ENCODE measurements around the gene GRIK3. TPM values are rescaled to one million over a fixed set of nuclear protein-coding genes. Genes with fewer than 3 reads are reported as not detected.

The GRIK3 gene
- total and polyA plus RNA-seq, 2 of the 8 experiments (the other 6 are each of a cell fraction or from before 2014, with no cell fraction given): 2.1 to 3.4 TPM

GRCh38 chr1:36796106-36796590 lies 238.2 kb downstream of the GRIK3 start:
- Histone ChIP-seq H2AFZ (ENCODE audit: low read length) (no peak overlapping the region), H2BK15ac (ENCODE audit: low read length) (no peak overlapping the region), H3K4me1 (replicated peaks in 1 of 4; ENCODE audit: control insufficient read depth in 3 of 4, insufficient read depth in 4 of 4, low read length in 3 of 4) (peaks cover 0 to 4% (median 0%) of the 10 kb centered on the region in 4 experiments; a peak in 4 of 7 replicates), H4K8ac (ENCODE audit: extremely low read depth, insufficient read depth, low read length) (no peak overlapping the region; the same call in 1 of the 2 replicates), H4K5ac (ENCODE audit: insufficient read length, low read depth, low read length) (no peak overlapping the region), H3K23me2 (ENCODE audit: low read depth, low read length) (peaks cover 4% of the 10 kb centered on the region; the same call in 1 of the 2 replicates), H3K56ac (replicated peaks; ENCODE audit: insufficient read length, low read depth, low read length) (no peak overlapping the region), H3K79me1 (ENCODE audit: low read depth, low read length) (no peaks in the 10 kb centered on the region), H3K36me3 (ENCODE audit: control insufficient read depth in 2 of 4, insufficient read depth in 4 of 4, low read length in 3 of 4) (no peaks in the 10 kb centered on the region), H3K4me2 (ENCODE audit: insufficient read depth in 1 of 2, low read depth in 2 of 2, low read length in 2 of 2) (no peak overlapping the region), H3K9ac (replicated peaks in 1 of 4; ENCODE audit: extremely low read depth in 1 of 4, low read depth in 3 of 4, low read length in 3 of 4) (no peak overlapping the region), H3K27ac (ENCODE audit: low read depth, low read length) (no peak overlapping the region), H2BK12ac (ENCODE audit: low read depth, low read length) (no peak overlapping the region), H4K91ac (replicated peaks; ENCODE audit: insufficient read length, low read length) (no peak overlapping the region), H3K4me3 (ENCODE audit: extremely low read depth in 1 of 4, insufficient read depth in 2 of 4, low read depth in 3 of 4, low read length in 4 of 4) (no peak overlapping the region), H2BK20ac (ENCODE audit: low read length) (no peak overlapping the region), H2BK120ac (replicated peaks; ENCODE audit: low read depth, low read length) (no peak overlapping the region), H2BK5ac (ENCODE audit: low read depth, low read length) (no peak overlapping the region), H2AK5ac (ENCODE audit: low read depth, low read length) (no peak overlapping the region), H3K4ac (replicated peaks; ENCODE audit: insufficient read length, low read depth, low read length) (no peak overlapping the region), H3K23ac (ENCODE audit: insufficient read length) (no peak overlapping the region), H3K79me2 (ENCODE audit: control insufficient read depth in 1 of 2, insufficient read depth in 2 of 2, low read length in 2 of 2) (no peaks in the 10 kb centered on the region), H4K20me1 (replicated peaks in 1 of 2; ENCODE audit: control insufficient read depth in 1 of 2, insufficient read depth in 2 of 2, low read length in 2 of 2) (no peaks in the 10 kb centered on the region), H3K27me3 (replicated peaks in 1 of 4; ENCODE audit: control insufficient read depth in 3 of 4, extremely low read depth in 1 of 4, insufficient read depth in 3 of 4, low read length in 3 of 4) (no peaks in the 10 kb centered on the region; a peak in 1 of 7 replicates), H3K14ac (ENCODE audit: insufficient read length) (no peak overlapping the region), H3K18ac (ENCODE audit: extremely low read depth, low read length) (no peak overlapping the region), H3K9me3 (ENCODE audit: insufficient read depth in 2 of 2, low read depth in 1 of 2, low read length in 1 of 2) (no peaks in the 10 kb centered on the region)
- WGBS, 2 experiments (ENCODE audit: extremely low coverage in 1 of 2, insufficient coverage in 1 of 2, insufficient read length in 1 of 2, insufficient replicate concordance in 2 of 2, low coverage in 1 of 2, low lambda C conversion rate in 2 of 2, missing lambda C conversion rate in 1 of 2): 92% methylated on average over 5 of the region's 5 CpGs; no CpG with 5 or more reads in 1 of the 2 experiments
- FAIRE-seq (no peak), DNase-seq (ENCODE audit: low read depth in 1 of 2, low spot score in 2 of 2) (no peak)
- ChIA-PET POLR2A (ENCODE audit: partially characterized antibody) (interaction anchor here (0.6 kb wide), 1 partner anchor 439 kb away, joined by 3 read pairs; no protein-coding TSS in a partner anchor), CTCF (ENCODE audit: partially characterized antibody) (interaction anchor here (0.8 to 1.0 kb wide), 3 partner anchors 14 to 170 kb away, joined by 3 to 4 read pairs (median 3); no protein-coding TSS in a partner anchor)
- TF ChIP-seq TAF7 (optimal IDR thresholded peaks at IDR 0.05; ENCODE audit: borderline replicate concordance, low read depth, low read length) (no peak), SIX5 (IDR thresholded peaks at IDR 0.05; ENCODE audit: low read depth, low read length) (no peak)
- TF ChIP-seq, protein P1, sequence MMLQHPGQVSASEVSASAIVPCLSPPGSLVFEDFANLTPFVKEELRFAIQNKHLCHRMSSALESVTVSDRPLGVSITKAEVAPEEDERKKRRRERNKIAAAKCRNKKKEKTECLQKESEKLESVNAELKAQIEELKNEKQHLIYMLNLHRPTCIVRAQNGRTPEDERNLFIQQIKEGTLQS (IDR thresholded peaks at IDR 0.05; ENCODE audit: insufficient read depth, low read depth, low read length): no peak
